ENCODE results near the gene PRR13.

- 0 out of 2 replicates have a peak, but pooled peaks have one; percentile 35 for TF ChIP-seq CTCF (conservative IDR thresholded peaks at IDR 0.05; ENCODE audit: low read depth, low read length)
- TF ChIP-seq EZH2 (IDR thresholded peaks at IDR 0.05; ENCODE audit: borderline replicate concordance, low read depth, low read length, poor library complexity, severe bottlenecking), result no peak
Observed at GRCh38 chr12:53481939-53482586, 40.5 kb downstream of the PRR13 start.

Data from A673 (cell line).